SK-N-SH (cell line): ENCODE results near the gene DYNC1H1. TPM values are rescaled to one million over a fixed set of nuclear protein-coding genes. Genes with fewer than 3 reads are reported as not detected.

Source experiments
- CTCF ChIA-PET: fragments of 300-600, 350-600 bp; formaldehyde crosslinking; extraction: SDS; loops from one replicate; lab custom pipeline; 2021; lab: Yijun Ruan, JAX
- POLR2A ChIA-PET: fragments of 350-600 bp; sonication (Branson Sonifier 250); formaldehyde crosslinking; extraction: SDS; loops from one replicate; lab custom pipeline; 2020; ENCODE audit warnings: antibody characterized with exemption, inconsistent platforms; lab: Yijun Ruan, JAX
- DNase-seq: peaks from one replicate; pipeline ENCODE4 v3.0.0; 2012
- H2AFZ ChIP-seq: fragments of 200-600 bp; sonication (generic); 2 replicates; pipeline ENCODE4 v1.8.1; 2016; ENCODE audit warnings: antibody characterized with exemption, mild to moderate bottlenecking, low read depth
- H3F3A ChIP-seq: fragments of 200-600 bp; sonication (generic); replicated peaks from 2 replicates; pipeline ENCODE3; 2016; ENCODE audit warnings: antibody characterized with exemption, mild to moderate bottlenecking; ENCODE audit not compliant: insufficient read depth
- H3K27ac ChIP-seq, 2 experiments: fragments of 200-500 bp in 1 of 2; fragments of 200-600 bp in 1 of 2; sonication (Bioruptor generic) in 1 of 2; sonication (generic), shearing (Covaris generic) in 1 of 2; 2 replicates each; pipeline versions ENCODE4 v1.5.1 to v1.6.1; 2014 to 2016; ENCODE audit warnings: low read depth in 2 of 2, inconsistent platforms in 1 of 2, low read length in 1 of 2, mild to moderate bottlenecking in 1 of 2, mixed read lengths in 1 of 2
- H3K27me3 ChIP-seq: fragments of 200-600 bp; sonication (generic), shearing (Covaris generic); 2 replicates; pipeline ENCODE4 v1.6.1; 2016; ENCODE audit warnings: mixed run types; ENCODE audit not compliant: insufficient read depth
- H3K36me3 ChIP-seq, 2 experiments: fragments of 200-500 bp in 1 of 2; fragments of 200-600 bp in 1 of 2; sonication (Bioruptor generic) in 1 of 2; sonication (generic) in 1 of 2; replicated peaks in 1 of 2; 2 replicates each; pipeline versions ENCODE3 to v1.5.1; 2014 to 2016; ENCODE audit warnings: low read length in 1 of 2, mild to moderate bottlenecking in 1 of 2; ENCODE audit not compliant: insufficient read depth in 2 of 2, control insufficient read depth in 1 of 2
- H3K4me1 ChIP-seq, 2 experiments: fragments of 200-500 bp in 1 of 2; fragments of 200-600 bp in 1 of 2; sonication (Bioruptor generic) in 1 of 2; sonication (generic), shearing (Covaris generic) in 1 of 2; 2 replicates each; pipeline versions ENCODE4 v1.5.1 to v1.6.1; 2014 to 2016; ENCODE audit warnings: low read depth in 1 of 2, low read length in 1 of 2, mixed run types in 1 of 2; ENCODE audit not compliant: insufficient read depth in 2 of 2, control insufficient read depth in 1 of 2
- H3K4me2 ChIP-seq: fragments of 200-600 bp; sonication (generic), shearing (Covaris generic); 2 replicates; pipeline ENCODE4 v1.6.1; 2017; ENCODE audit warnings: mixed run types
- H3K4me3 ChIP-seq, 2 experiments: fragments of 200-500 bp in 1 of 2; fragments of 200-600 bp in 1 of 2; sonication (Bioruptor generic) in 1 of 2; sonication (generic), shearing (Covaris generic) in 1 of 2; 2 replicates each; pipeline versions ENCODE4 v1.5.1 to v1.8.1; 2014 to 2016; ENCODE audit warnings: low read depth in 2 of 2, inconsistent platforms in 1 of 2, low read length in 1 of 2, mild to moderate bottlenecking in 1 of 2, mixed read lengths in 1 of 2, moderate library complexity in 1 of 2
- H3K79me2 ChIP-seq: fragments of 200-600 bp; sonication (generic); 2 replicates; pipeline ENCODE4 v1.8.1; 2017; ENCODE audit warnings: mild to moderate bottlenecking; ENCODE audit not compliant: insufficient read depth
- H3K9ac ChIP-seq: fragments of 200-600 bp; sonication (generic); 2 replicates; pipeline ENCODE4 v1.6.1; 2017; ENCODE audit warnings: mixed run types
- H3K9me2 ChIP-seq: fragments of 200-600 bp; sonication (generic); 2 replicates; pipeline ENCODE4 v1.6.1; 2017; ENCODE audit warnings: mixed run types
- H3K9me3 ChIP-seq: fragments of 200-600 bp; sonication (generic); 2 replicates; pipeline ENCODE4 v1.6.1; 2017; ENCODE audit warnings: mixed run types, mild to moderate bottlenecking, moderate library complexity
- H4K20me1 ChIP-seq: fragments of 200-600 bp; sonication (generic); 2 replicates; pipeline ENCODE4 v1.6.1; 2017; ENCODE audit warnings: mild to moderate bottlenecking, mixed run types; ENCODE audit not compliant: insufficient read depth
- ELF1 ChIP-seq: IDR thresholded peaks from 2 replicates; pipeline ENCODE4 v1.4.0; 2012
- FOSL2 ChIP-seq: IDR thresholded peaks from 2 replicates; pipeline ENCODE4 v1.4.0; 2012; ENCODE audit warnings: low read depth, mild to moderate bottlenecking, moderate library complexity, borderline replicate concordance
- FOXM1 ChIP-seq: IDR thresholded peaks from 2 replicates; pipeline ENCODE4 v1.4.0; 2012; ENCODE audit warnings: low read depth, mild to moderate bottlenecking
- GABPA ChIP-seq: IDR thresholded peaks from 2 replicates; pipeline ENCODE4 v1.4.0; 2012; ENCODE audit warnings: low read depth, mild to moderate bottlenecking
- GATA2 ChIP-seq: sonication (generic); formaldehyde crosslinking; IDR thresholded peaks from 2 replicates; pipeline ENCODE4 v1.5.0; 2020; ENCODE audit warnings: mild to moderate bottlenecking, missing genetic modification reagents
- MXI1 ChIP-seq: IDR thresholded peaks from 2 replicates; pipeline ENCODE4 v1.6.1; 2012; ENCODE audit warnings: mild to moderate bottlenecking, low read depth, low read length, improper control_type of control experiment
- NFIC ChIP-seq: IDR thresholded peaks from 2 replicates; pipeline ENCODE4 v1.4.0; 2012; ENCODE audit warnings: borderline replicate concordance
- NRF1 ChIP-seq: IDR thresholded peaks from 2 replicates; pipeline ENCODE4 v1.6.1; 2012; ENCODE audit warnings: low read depth, mild to moderate bottlenecking, low read length
- POLR2AphosphoS5 ChIP-seq: IDR thresholded peaks from 2 replicates; pipeline ENCODE4 v1.6.1; 2012; ENCODE audit warnings: low read depth, low read length
- RAD21 ChIP-seq: IDR thresholded peaks from 2 replicates; pipeline ENCODE4 v1.6.1; 2012; ENCODE audit warnings: mild to moderate bottlenecking, low read length
- RCOR1 ChIP-seq: fragments of 150-350 bp; IDR thresholded peaks from 2 replicates; pipeline ENCODE4 v1.6.1; 2017; ENCODE audit warnings: antibody characterized with exemption, low read length
- RFX5 ChIP-seq: IDR thresholded peaks from 2 replicates; pipeline ENCODE4 v1.6.1; 2012; ENCODE audit warnings: mild to moderate bottlenecking, improper control_type of control experiment, low read length
- RXRA ChIP-seq: IDR thresholded peaks from 2 replicates; pipeline ENCODE4 v1.4.0; 2012; ENCODE audit warnings: low read depth, mild to moderate bottlenecking, borderline replicate concordance
- SIN3A ChIP-seq: IDR thresholded peaks from 2 replicates; pipeline ENCODE4 v1.6.1; 2012; ENCODE audit warnings: low read depth, mild to moderate bottlenecking, low read length, moderate library complexity, borderline replicate concordance
- SMC3 ChIP-seq: IDR thresholded peaks from 2 replicates; pipeline ENCODE4 v1.6.1; 2012; ENCODE audit warnings: low read depth, low read length, improper control_type of control experiment
- TAF1 ChIP-seq: IDR thresholded peaks from 2 replicates; pipeline ENCODE4 v1.6.1; 2012; ENCODE audit warnings: low read depth, mild to moderate bottlenecking, low read length, moderate library complexity, borderline replicate concordance
- TEAD4 ChIP-seq: IDR thresholded peaks from 2 replicates; pipeline ENCODE4 v1.4.0; 2012; ENCODE audit warnings: mild to moderate bottlenecking, borderline replicate concordance; ENCODE audit not compliant: insufficient read depth
- YY1 ChIP-seq: IDR thresholded peaks from 2 replicates; pipeline ENCODE4 v1.4.0; 2012; ENCODE audit warnings: low read depth, mild to moderate bottlenecking
- WGBS: methylation state at CpG from one replicate; pipeline ENCODE4 v1.1.6; 2017; ENCODE audit warnings: low lambda C conversion rate; 5-methylcytosine and 5-hydroxymethylcytosine counted together
- polyA plus RNA-seq, 3 experiments: library from polyadenylated mRNA; depleted of rRNA; stranded (reverse); fragments of >200 nt; gene quantifications; 2 replicates each; pipeline ENCODE4 v1.2.3, GENCODE V29; 2012
- TF ChIP-seq, protein P1 (sequence below): IDR thresholded peaks from 2 replicates; pipeline ENCODE4; 2012
- TF ChIP-seq, protein P2 (sequence below): IDR thresholded peaks from 2 replicates; pipeline ENCODE4 v1.4.0; 2012; ENCODE audit warnings: low read depth, borderline replicate concordance
- TF ChIP-seq, protein P3 (sequence below): IDR thresholded peaks from 2 replicates; pipeline ENCODE4 v1.4.0; 2012; ENCODE audit warnings: low read depth
- TF ChIP-seq, protein P4 (sequence below): fragments of 150-350 bp; IDR thresholded peaks from 2 replicates; pipeline ENCODE4 v1.6.1; 2016; ENCODE audit warnings: mild to moderate bottlenecking, low read depth, low read length
- TF ChIP-seq, protein P5 (sequence below): fragments of 200-600 bp; sonication (generic); IDR thresholded peaks from 2 replicates; pipeline ENCODE4 v1.6.1; 2017; ENCODE audit warnings: antibody characterized with exemption, mild to moderate bottlenecking, moderate library complexity
- TF ChIP-seq, protein P6 (sequence below): IDR thresholded peaks from 2 replicates; pipeline ENCODE4 v1.6.1; 2012; ENCODE audit warnings: mild to moderate bottlenecking, low read depth, low read length, moderate library complexity

DYNC1H1 gene
- polyA plus RNA-seq, 1 of the 3 experiments (the other 2 are of a cell fraction) = 140 TPM

DNA sequence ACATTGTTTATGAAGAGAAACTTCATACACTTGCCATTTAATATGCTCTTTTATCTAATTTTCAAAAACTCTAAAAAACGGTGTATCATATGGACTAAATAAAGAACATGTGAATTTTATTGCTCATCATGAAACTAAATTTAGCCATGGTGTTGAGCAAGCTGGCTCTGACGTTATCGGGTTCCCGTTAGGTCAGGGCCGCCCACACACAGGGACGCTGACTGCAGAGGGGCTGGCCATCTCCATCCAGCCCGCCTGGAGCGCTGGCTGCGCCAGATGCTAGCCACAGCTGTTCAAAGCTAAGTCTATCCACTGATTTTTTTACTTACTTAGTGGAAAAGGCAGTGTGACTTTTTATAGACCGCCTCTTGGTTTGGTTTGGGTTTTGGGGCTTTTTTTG lies 36.5 kb upstream of the DYNC1H1 start:
- Histone ChIP-seq H3K9ac (no peak overlapping the region), H4K20me1 (no peaks in the 10 kb centered on the region), H3K4me2 (no peak overlapping the region; the same call in 1 of the 2 replicates), H3K79me2 (no peaks in the 10 kb centered on the region), H3K27me3 (no peaks in the 10 kb centered on the region), H3K9me2 (no peaks in the 10 kb centered on the region), H3K4me1 (peaks cover 0 to 14% of the 10 kb centered on the region in 2 experiments; a peak in 2 of 4 replicates), H3K9me3 (no peaks in the 10 kb centered on the region), H2AFZ (no peak overlapping the region), H3F3A (peaks cover 11% of the 10 kb centered on the region), H3K4me3 (no peak overlapping the region), H3K27ac (peak overlapping the region; percentile 67 to 72), H3K36me3 (peaks cover 5 to 24% of the 10 kb centered on the region in 2 experiments)
- 33% methylated on average over 10 of the region's 10 CpGs for WGBS
- ChIA-PET POLR2A (interaction anchor here (0.6 kb wide), 1 partner anchor 14 kb away, joined by 4 read pairs; no protein-coding TSS in a partner anchor), CTCF (interaction anchor here (0.7 to 5.4 kb wide), 2 partner anchors 157 to 220 kb away, joined by 3 to 29 read pairs; no protein-coding TSS in a partner anchor)
- DNase-seq = peak; percentile 93
- TF ChIP-seq FOXM1 (no peak), GATA2 (CRISPR knock-in tag) (no peak), ELF1 (no peak), SMC3 (no peak), RFX5 (no peak), NRF1 (no peak), MXI1 (peak; percentile 73), RXRA (peak; percentile 62), NFIC (no peak), POLR2AphosphoS5 (no peak), FOSL2 (no peak), TEAD4 (no peak), RCOR1 (no peak), RAD21 (0 out of 2 replicates have a peak, but pooled peaks have one; percentile 30), GABPA (no peak), SIN3A (no peak), TAF1 (no peak), YY1 (no peak)
- TF ChIP-seq, protein P1, sequence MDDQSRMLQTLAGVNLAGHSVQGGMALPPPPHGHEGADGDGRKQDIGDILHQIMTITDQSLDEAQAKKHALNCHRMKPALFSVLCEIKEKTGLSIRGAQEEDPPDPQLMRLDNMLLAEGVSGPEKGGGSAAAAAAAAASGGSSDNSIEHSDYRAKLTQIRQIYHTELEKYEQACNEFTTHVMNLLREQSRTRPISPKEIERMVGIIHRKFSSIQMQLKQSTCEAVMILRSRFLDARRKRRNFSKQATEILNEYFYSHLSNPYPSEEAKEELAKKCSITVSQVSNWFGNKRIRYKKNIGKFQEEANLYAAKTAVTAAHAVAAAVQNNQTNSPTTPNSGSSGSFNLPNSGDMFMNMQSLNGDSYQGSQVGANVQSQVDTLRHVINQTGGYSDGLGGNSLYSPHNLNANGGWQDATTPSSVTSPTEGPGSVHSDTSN = no peak
- TF ChIP-seq, protein P2, sequence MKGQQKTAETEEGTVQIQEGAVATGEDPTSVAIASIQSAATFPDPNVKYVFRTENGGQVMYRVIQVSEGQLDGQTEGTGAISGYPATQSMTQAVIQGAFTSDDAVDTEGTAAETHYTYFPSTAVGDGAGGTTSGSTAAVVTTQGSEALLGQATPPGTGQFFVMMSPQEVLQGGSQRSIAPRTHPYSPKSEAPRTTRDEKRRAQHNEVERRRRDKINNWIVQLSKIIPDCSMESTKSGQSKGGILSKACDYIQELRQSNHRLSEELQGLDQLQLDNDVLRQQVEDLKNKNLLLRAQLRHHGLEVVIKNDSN = no peak
- TF ChIP-seq, protein P3, sequence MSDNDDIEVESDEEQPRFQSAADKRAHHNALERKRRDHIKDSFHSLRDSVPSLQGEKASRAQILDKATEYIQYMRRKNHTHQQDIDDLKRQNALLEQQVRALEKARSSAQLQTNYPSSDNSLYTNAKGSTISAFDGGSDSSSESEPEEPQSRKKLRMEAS = no peak
- TF ChIP-seq, protein P4, sequence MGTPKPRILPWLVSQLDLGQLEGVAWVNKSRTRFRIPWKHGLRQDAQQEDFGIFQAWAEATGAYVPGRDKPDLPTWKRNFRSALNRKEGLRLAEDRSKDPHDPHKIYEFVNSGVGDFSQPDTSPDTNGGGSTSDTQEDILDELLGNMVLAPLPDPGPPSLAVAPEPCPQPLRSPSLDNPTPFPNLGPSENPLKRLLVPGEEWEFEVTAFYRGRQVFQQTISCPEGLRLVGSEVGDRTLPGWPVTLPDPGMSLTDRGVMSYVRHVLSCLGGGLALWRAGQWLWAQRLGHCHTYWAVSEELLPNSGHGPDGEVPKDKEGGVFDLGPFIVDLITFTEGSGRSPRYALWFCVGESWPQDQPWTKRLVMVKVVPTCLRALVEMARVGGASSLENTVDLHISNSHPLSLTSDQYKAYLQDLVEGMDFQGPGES = no peak
- TF ChIP-seq, protein P5, sequence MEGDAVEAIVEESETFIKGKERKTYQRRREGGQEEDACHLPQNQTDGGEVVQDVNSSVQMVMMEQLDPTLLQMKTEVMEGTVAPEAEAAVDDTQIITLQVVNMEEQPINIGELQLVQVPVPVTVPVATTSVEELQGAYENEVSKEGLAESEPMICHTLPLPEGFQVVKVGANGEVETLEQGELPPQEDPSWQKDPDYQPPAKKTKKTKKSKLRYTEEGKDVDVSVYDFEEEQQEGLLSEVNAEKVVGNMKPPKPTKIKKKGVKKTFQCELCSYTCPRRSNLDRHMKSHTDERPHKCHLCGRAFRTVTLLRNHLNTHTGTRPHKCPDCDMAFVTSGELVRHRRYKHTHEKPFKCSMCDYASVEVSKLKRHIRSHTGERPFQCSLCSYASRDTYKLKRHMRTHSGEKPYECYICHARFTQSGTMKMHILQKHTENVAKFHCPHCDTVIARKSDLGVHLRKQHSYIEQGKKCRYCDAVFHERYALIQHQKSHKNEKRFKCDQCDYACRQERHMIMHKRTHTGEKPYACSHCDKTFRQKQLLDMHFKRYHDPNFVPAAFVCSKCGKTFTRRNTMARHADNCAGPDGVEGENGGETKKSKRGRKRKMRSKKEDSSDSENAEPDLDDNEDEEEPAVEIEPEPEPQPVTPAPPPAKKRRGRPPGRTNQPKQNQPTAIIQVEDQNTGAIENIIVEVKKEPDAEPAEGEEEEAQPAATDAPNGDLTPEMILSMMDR = no peak
- TF ChIP-seq, protein P6, sequence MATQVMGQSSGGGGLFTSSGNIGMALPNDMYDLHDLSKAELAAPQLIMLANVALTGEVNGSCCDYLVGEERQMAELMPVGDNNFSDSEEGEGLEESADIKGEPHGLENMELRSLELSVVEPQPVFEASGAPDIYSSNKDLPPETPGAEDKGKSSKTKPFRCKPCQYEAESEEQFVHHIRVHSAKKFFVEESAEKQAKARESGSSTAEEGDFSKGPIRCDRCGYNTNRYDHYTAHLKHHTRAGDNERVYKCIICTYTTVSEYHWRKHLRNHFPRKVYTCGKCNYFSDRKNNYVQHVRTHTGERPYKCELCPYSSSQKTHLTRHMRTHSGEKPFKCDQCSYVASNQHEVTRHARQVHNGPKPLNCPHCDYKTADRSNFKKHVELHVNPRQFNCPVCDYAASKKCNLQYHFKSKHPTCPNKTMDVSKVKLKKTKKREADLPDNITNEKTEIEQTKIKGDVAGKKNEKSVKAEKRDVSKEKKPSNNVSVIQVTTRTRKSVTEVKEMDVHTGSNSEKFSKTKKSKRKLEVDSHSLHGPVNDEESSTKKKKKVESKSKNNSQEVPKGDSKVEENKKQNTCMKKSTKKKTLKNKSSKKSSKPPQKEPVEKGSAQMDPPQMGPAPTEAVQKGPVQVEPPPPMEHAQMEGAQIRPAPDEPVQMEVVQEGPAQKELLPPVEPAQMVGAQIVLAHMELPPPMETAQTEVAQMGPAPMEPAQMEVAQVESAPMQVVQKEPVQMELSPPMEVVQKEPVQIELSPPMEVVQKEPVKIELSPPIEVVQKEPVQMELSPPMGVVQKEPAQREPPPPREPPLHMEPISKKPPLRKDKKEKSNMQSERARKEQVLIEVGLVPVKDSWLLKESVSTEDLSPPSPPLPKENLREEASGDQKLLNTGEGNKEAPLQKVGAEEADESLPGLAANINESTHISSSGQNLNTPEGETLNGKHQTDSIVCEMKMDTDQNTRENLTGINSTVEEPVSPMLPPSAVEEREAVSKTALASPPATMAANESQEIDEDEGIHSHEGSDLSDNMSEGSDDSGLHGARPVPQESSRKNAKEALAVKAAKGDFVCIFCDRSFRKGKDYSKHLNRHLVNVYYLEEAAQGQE = no peak
